Activated CD4-positive, alpha-beta T cell treated with anti-CD3 and anti-CD28 coated beads, Interleukin-2, amount 50 U/mL, for 4 hours (primary cell): ENCODE results near the gene ENKUR.

ENCODE experiments used
- DNase-seq, 2 experiments: peaks; one replicate each; pipeline ENCODE4 v3.0.0-alpha.2; 2020

The ENKUR gene

DNA sequence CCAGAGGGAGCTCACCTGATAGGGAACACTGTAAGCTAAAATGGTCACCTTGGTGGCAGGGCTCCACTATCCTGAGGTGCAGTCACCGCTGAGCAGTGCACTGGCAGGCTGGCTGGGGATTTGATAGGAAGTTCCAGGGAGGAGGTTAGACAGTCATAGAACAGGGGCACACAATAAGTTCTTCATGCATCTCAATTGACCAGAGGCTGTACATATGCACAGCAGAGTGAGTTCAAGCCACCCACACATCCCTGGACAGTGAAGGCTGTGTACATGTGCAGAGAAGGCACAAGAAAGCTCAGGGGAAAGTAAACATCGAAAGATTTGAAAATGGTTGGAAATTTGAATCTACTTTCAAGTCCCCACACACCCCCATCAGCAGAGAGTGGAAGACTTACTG is 77.4 kb downstream of the ENKUR start:
- DNase-seq, result no peak

DNA sequence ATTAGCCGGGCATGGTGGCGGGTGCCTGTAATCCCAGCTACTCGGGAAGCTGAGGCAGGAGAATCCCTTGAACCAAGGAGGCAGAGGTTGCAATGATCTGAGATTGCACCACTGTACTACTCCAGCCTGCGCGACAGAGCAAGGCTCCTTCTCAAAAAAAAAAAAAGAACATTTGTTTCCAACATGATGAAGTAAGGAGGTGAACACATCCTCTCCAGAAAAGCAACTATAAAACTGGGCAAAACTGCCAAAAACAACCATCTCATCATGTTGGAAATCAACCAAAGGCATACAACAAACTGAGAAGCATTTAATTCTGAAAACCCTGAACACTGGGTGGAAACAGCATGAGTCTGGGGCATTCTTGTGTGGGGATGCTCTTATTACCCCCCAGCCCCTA is 77.9 kb downstream of the ENKUR start:
- no peak for DNase-seq

DNA sequence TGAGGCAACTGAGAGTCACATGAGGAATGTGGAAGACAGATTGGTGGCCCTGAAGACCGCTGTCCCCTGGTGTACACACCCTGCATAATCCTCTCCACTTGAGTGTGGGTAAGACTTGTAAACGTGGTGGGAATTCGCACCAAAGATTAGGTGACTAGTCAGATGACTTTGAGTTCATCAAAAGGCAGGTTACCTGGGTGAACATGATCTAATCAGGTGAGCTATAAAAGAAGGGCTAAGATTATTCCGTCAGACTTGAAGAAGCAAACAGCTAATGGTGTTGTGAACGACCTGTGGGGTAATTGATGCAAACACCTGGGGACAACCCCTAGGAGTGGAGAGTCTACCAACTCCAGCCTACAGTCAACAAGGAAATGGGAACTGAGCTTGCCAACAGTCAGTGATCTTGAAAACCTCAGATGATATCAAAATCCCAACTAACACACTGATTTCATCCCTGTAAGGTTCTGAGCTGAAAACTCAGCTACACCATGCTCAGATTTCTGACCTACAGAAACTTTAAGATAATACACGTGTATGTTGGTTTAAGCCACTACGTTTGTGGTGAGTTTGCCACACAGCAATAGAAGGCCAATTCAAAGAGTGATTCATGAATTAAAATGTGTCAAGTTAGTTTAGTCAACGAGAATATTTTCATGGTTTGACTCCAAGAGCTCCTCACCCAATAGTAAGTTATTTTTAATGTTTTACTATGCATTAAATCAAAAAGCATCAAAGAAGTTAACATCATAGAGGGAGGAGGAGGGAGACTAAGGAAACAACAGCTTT is 80.3 kb downstream of the ENKUR start:
- DNase-seq, result no peak
